ENCODE measurements around the gene REC114.
"Not testable (repeated sequence)": the region's sequence is repeated elsewhere in the genome, so short reads cannot be mapped to it uniquely, and the experiment has no call there.

The REC114 gene

DNA sequence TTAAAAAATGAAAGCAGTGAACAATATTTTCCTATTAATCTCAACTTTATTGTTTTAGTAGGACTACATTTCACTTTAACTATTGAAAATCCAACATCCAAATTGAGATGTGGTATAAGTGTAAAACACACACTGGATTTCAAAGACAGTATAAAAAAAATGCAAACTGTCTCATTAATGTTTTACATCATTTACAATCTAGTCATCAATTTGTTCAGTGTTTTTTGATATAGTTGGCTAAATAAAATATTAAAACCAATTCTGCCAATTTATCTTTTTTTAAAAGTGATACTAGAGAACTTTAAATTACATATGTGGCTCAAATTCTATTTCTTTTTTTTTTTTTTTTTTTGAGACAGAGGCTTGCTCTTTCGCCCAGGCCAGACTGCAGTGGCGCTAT lies 95.2 kb downstream of the REC114 start:
- DNase-seq: no peak

DNA sequence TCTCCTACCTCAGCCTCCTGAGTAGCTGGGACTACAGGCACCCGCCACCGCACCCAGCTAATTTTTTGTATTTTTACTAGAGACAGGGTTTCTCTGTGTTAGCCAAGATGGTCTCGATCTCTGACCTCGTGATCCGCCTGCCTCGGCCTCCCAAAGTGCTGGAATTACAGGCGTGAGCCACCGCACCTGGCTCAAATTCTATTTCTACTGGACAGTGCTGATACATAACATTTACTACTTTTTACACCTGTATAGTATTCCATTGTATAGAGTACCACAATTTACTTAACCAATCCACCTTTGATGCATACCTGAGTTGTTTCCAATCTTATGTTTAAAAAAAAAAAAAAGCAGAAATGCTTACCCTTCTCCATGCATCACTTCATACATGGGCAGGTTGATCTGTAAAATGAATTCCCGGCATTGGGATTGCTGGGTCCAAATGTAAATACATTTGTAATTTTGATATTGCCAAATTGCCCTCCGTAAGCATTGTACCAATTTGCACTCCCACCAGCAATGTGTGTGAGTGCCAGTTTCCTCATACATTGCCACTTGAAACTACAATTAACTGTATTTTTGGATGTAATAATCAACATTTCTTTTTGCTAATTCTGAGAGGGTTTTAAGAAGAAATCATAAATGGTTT lies 95.7 kb downstream of the REC114 start:
- no peak for DNase-seq

DNA sequence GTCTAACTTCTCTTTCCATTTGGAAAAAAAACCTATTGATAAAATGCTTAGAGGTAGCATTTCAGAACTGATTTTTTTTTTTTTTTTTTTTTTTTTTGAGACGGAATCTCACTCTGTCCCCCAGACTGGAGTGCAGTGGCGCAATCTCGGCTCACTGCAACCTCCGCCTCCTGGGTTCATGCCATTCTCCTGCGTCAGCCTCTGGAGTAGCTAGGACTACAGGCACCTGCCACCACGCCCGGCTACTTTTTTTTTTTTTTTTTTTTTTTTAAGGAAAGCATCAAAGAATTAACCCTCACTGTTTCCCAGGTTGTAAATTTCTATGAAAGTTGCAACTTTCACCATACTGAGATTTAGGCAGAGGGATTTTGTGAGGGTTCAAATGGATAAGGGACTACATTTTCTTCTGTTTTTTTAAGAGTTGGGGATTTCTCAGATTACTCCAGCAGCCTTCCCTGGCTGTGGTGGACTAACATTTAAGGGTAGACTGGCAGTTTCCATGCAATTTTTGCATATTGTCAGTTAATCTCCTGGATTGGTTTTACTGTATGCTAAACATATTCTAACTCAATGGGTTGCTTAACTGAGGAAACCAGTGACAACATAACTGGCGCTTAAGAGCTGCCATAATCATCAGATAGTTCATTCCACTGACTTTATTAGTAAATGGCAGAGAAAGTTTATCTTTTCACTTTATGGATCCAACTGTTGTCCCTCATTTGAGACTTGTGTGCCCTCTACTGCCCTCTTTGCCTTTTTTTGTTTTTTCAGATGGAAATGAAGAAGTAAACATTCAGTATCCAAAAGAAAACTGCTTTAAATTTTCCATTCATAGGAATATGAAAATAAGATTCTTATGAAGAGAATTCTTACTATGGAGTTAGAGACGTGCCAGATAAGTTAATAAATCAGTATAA lies 96.5 kb downstream of the REC114 start:
- no peak for DNase-seq

DNA sequence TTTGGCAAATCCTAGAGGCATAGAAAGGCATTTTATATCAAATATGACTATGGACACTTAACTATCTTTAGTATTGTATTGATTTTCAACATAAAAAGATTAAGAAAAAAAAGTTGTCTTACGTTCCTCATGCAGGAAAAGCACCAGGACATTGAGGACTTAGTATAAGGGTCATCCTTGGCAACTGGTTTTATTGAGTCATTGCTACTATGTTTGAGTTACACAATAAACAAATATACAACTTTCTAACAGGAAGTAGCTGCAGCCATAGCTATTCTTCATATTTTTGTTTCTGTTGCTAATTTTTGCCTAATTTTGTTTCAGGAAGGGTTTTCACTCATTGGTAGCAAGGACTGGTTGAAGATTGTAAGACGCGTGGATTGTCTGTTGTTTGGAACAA lies 97.2 kb downstream of the REC114 start:
- no peak for DNase-seq

DNA sequence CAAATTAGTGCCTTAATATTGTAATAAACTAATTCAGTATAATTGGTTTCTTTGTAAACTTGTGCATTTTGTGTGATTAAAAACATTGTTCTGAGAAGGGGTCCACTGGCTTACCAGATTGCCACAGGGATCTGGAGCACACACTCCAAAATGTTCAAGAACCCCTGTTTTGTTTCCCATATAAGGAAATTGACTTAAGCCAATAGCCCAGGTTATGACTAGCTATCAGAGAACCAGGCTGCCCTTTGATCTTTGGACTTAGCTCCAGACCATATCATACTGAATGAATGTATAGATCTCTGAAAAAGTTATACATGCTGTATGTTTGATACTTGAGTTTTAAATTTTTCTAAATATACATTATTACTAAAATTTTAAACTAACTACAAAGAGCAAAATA lies 98.5 kb downstream of the REC114 start:
- no peak for DNase-seq

DNA sequence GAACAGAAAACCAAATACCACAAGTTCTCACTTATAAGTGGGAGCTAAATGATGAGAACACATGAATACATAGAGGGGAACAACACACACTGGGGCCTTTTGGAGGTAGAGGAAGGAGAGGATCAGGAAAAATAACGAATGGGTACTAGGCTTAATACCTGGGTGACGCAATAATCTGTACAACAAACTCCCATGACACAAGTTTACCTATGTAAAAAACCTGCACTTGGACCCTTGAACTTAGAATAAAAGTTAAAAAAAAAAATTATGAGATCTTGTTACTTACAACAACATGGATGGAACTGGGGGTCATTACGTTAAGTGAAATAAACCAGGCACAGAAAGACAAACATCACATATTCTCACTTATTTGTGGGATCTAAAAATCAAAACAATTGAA lies 106.0 kb downstream of the REC114 start:
- DNase-seq: not testable (repeated sequence)

DNA sequence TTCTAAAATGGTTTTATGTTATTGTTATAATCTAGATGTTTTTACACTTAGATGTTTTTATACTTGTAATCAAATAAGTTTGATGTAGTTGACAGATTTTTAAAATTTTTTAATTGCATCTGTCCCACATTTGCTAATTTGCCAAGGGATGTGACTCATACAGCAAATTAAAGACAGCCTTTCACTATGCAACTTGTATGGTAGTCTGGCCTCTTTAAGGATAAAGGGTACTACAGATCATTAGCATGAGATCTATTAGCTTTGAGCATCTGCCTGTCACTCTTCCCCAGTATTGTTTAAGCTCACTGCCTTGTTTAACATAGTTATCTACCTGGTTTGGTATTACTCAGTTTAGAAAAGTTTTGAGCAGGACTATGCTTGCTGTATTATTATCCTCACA lies 107.2 kb downstream of the REC114 start:
- DNase-seq: no peak

DNA sequence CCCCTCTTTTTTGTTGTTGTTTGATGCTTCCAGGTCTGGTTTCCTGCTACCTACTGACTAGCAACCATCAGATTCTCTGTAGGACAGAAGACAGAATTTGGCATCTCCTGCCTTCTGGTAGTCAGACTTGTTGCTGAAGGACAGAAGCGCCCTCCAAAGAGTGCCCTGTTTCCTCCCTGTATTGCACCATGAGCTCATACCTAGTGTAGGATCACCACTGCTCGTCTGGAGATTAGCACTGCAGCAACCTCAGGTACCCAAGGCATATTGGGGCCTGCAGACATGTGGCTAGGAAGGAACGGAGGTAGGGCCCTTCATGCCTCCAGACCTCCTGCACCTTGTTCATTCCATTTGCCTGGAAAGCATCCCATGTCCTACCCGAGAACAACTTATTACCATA lies 112.1 kb downstream of the REC114 start:
- DNase-seq: no peak

DNA sequence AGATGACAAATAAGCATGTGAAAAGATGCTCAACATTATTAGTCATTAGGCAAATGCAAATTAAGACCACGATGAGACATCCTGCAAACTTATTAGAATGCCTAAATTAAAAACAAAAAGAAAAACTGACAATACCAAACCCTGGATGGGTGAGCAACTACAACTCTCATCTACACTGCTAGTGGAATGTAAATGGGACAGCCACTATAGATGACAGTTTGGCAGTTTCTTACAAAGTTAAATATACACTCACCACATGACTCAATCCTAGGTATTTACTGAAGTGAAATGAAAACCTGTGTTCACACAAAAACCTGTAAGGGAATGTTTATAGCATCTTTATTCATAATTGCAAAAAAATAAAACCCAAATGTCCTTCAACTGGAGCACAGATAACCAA lies 115.6 kb downstream of the REC114 start:
- DNase-seq: no peak

DNA sequence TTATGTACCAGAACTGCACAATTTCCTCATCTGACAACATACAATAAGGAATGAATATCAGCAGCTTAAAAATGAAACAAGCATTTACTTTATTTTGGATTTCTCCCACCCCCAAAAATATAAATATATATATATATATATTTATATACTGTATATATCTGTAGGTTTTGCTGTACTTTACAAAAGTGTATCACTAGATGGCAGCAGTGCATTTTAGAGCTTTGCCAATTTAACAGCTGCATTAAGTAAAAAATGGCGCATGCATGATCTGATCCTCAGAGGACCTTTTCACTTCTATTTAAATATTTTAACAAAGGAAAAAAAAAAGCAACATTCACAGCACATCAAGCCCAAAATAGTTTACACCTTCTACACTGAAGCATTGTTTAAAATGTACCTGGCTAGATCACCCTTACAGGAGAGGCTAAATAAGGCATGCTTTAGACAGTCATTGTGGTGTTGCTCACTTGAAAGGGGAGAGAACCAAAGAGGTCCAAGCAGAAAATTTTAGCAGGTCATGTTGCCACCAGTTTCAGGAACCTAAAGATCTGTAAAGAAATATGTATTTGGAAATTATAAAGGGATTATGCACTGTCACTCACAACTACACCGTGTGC lies 117.6 kb downstream of the REC114 start:
- peak; percentile 65 for DNase-seq

DNA sequence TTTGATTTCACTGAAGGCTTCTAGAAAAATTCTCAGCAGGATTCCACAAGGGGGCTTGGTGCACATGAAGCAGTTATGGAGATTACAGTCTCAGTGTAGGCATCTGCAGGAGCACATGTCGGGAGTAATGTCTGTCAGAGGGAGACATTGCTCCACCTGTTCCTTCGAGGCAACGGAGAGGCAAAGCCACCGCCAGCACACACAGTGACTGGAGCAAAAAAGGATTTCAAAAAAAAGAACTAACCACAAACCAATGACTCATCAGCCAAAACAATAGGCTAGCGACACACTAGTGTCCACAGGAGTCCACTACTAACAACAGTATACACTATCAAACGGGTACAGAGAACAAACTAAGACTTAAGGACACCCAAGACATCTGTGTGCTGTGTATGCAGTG lies 121.3 kb downstream of the REC114 start:
- DNase-seq: no peak

DNA sequence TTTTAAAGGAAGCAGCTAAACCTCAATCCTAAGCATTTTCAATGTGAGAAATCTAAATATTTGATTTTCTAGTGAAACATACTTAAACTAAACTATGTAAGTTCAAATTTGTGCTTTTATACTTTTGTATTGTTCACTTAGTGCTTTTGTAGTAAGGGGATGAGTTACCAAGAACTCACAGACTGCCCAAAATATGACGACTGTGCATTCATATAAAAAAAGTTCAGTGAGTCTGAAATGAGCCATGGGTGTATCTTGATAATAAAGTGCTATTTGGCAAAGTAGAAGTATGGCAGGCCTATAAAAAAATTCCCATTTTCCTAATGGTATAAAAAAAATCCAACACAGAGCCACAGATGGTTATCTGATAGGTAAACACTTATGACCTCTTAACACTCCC lies 124.1 kb downstream of the REC114 start:
- DNase-seq: no peak

DNA sequence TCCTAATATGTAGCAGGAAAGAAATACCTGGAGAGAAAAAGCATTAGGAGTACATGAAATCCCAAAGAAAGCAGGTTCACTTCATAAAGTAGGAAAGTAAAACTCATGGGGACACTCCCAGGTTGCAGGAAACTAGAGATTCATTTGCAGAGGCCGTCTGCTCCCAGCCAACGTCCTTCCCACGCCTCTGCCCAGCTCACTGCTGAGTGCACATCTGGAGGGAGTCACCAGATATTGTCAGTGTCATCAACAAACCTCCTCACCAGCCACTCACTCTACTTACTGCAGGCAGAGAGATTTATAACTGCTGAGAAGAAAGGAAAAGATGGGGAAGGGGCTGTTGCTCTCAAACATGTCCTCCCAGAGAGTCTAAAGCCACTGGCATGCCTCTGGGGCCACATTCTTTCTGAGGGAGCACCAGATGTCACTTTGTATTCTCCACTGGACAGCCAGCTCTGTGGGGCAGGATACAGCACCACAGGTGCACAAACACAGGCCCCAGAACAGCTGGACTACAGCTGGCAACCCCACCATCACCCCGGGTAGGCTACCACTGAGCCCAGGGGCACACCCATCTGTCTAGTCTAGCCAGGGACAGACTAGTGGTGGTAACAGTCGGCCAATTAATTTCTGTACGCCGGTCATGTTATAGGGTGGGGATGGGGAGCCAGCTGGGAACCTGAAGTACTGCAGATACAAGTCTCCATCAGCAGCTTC lies 125.8 kb downstream of the REC114 start:
- no peak for DNase-seq

DNA sequence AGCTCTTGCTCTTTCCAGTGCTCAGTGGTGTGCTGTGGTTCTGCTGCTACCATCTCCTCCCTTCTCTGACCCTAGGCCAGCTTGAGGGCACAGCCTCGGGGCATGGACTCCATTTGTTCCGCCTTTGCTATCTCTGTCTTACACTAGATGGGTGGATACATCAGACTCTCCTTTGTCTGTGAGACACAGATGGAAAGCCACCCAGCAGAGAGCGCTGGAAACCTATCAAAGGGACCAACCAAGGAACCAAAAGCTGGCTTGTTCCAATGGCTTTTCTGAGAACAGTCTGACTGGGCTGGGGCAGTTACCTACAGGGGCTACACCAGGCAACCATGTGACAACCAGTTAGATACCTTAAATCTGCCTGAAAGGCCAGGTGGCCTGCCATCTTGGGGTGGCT lies 126.4 kb downstream of the REC114 start:
- DNase-seq: no peak

DNA sequence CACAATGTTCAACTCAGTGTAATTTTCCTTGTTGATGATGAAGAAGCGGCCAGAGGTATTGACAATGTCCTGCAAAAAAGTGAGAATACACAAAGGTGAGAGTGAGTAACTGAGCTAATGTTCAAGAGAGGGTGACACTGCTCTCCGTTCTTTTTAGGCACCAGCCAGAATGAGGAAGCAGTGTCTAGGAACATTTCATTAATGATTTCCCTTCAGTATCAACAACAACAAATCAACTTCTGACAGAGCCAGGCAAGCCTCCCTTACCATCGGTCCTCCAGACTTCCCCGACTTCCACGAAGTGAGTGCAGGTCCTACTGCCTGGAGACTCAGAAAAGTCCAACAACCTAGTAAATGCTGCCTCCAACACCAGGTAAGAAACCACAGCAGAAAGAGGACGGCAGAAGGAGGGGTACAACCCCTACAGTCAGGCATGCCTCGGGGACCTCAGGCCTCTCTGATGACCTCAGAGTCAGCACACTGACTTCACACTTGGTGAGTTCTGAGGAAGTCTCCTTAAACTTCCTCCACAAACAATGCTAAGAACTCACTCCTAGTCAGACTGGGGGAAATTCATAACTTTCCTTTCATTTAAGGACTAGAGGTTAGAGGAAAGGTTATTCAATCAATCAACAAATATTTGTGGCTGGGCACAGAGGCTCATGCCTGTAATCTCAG lies 127.5 kb downstream of the REC114 start:
- no peak for DNase-seq

DNA sequence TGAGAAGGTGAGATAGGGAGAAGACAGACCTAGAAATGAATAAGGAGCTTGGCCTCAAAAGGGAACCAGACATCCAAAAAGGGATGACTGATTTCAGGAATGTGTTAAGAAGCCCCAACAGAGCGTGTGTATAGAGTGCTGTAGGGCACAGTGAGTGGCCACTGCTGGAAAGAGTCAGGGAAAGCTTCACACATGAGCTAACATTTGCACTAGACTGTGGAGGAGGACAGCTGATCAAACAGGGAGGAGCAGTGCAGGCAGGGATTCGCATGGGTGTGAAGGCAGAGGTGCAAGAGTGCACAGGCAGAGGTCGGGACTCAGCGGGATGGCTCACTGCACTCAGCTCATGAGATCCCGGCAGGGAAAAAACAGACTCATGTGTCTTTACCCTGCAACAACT lies 128.4 kb downstream of the REC114 start:
- peak; percentile 86 for DNase-seq

DNA sequence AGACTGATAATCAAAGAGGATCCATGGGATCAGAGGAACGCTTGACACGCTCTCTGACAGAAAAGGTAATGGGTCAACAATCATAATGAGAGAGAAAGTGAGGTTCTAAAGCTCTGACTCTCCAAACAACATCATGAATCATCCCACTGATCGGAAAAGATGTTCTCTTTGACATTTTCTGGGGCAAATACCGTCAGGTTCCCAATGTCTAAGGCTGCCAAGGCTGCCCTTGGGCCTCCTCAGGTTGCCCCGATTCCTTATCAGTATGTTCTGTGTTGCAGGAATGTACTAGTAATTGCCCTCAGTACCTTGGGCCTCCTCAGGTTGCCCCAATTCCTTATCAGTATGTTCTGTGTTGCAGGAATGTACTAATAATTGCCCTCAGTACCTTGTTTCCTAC lies 129.3 kb downstream of the REC114 start:
- DNase-seq: no peak

DNA sequence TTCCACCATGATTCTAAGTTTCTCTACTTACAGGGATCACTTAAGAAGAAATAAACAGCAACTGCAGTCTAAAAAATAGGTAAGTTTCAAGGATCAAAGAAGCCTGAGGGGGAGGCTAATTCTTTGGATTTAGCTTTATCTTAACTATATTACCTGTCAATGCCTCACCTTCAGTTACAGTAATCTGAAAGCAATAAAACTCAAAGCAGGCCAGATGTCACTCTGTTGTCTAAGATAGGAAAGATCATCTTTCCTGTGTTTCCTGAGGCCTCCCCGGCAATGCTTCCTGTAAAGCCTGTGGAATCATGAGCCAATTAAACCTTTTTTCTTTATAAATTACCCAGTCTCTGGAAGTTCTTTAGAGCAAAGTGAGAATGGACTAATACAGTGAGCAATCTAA lies 130.1 kb downstream of the REC114 start:
- DNase-seq: no peak

DNA sequence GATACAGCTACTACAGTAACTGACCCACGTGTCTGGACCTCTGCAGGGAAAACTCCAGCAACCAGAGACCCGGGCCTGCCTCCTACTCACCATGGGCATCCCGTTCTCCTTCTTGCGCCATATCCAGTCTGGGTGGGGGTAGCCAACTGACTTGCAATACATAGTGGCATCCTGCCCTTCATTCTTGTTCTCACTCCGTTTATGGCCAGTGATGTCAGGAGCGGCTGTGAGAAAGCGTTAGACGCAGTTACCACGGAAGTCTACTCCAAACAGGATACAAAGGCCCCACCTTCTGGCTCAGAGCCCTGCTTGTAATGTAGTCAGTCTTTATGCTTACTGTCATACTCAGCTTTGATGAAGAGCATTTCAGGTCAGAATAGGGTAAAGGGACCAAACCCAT lies 130.6 kb downstream of the REC114 start:
- DNase-seq: no peak

DNA sequence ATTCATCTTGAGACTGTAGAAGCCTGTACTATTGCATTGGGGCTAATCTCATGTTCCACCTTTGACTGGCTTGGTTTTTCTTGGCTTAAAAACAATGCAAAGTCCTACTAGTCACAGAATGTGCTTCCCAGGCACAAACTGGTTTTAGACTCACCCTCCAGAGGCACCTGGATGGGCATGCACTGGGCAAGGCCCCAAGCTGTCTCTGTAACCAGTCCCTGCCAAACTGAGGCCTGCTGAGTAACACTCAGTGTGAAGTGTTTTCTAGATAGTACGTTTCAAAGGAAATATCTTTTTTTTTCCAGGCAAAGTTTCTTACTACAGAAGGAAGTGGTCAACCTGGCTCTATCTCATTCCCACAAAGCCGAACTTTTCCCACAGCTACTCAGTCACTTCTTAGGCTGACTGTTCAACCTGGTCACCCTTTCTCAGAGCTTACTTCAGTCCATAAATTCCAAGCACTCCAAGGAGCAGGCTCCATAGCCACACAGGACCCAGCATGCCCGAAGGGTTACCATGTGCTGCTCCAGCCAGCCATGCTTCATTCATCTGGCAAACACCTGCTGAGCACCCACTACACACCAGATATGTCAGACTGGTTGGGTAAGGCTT lies 132.8 kb downstream of the REC114 start:
- no peak for DNase-seq

DNA sequence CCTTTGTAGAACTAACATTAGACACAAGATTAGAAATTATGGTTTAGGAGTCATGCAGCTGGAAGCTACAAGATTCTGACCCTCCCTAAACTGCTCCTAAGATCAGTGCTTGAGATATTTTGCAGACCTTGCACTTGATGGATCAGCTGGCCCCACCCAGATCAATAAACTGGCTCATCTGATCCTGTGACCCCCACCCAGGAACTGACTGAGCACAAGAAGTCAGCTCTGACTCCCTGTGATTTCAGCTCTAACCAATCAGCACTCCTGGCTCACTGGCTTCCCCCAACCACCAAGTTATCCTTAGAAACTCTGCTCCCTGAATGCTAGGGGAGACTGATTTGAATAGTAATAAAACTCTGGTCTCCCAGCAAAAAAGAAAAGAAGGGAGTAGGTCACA lies 134.6 kb downstream of the REC114 start:
- DNase-seq: not testable (repeated sequence)

DNA sequence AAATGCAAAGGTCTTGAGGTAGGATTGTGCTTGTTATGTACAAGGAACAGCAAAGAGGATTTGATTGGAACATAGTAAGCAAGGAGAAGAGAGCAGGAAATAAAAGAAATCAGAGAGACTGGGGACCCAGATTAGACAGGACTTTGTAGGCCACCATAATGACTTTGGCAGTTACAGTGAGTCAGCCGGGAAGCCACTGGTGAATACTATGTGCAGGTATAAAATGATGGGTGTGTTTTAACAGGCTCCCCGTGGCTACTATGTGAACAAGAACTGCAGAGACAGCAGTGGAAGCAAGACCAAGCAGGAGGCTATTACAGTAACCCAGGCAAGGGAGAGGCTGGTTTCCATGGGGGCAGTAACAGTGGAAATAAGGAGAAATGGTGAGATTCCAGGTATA lies 135.1 kb downstream of the REC114 start:
- no peak for DNase-seq

Measured in NCI-H345 (cell line).